ENCODE data around the gene GPX4. TPM values are rescaled to one million over a fixed set of nuclear protein-coding genes. Genes with fewer than 3 reads are reported as not detected.

GPX4 gene
- total RNA-seq, 1 experiment from 2014 or later = 1,117 TPM

- DNase-seq (ENCODE audit: low spot score) = no peak
Observed at GRCh38 chr19:1068009-1069001, 35.5 kb upstream of the GPX4 start.

GRCh38 chr19:1069009-1069779 is 34.6 kb upstream of the GPX4 start:
- peak; percentile 64 for DNase-seq (ENCODE audit: low spot score)

- no peak for DNase-seq (ENCODE audit: low spot score)
Observed at GRCh38 chr19:1070576-1070930, 33.2 kb upstream of the GPX4 start.

GRCh38 chr19:1070931-1071791 is 32.6 kb upstream of the GPX4 start:
- DNase-seq (ENCODE audit: low spot score) = no peak

- no peak for DNase-seq (ENCODE audit: low spot score)
Observed at GRCh38 chr19:1072371-1073015, 31.3 kb upstream of the GPX4 start.

GRCh38 chr19:1073063-1073955 is 30.5 kb upstream of the GPX4 start:
- DNase-seq (ENCODE audit: low spot score) = no peak

GRCh38 chr19:1073956-1074517 is 29.8 kb upstream of the GPX4 start:
- no peak for DNase-seq (ENCODE audit: low spot score)

- DNase-seq (ENCODE audit: low spot score) = peak; percentile 74
Observed at GRCh38 chr19:1074544-1075283, 29.1 kb upstream of the GPX4 start.

GRCh38 chr19:1076046-1076386 is 27.8 kb upstream of the GPX4 start:
- DNase-seq (ENCODE audit: low spot score) = no peak

- no peak for DNase-seq (ENCODE audit: low spot score)
Observed at GRCh38 chr19:1076951-1077350, 26.8 kb upstream of the GPX4 start.

- DNase-seq (ENCODE audit: low spot score) = no peak
Observed at GRCh38 chr19:1079566-1080111, 24.2 kb upstream of the GPX4 start.

- no peak for DNase-seq (ENCODE audit: low spot score)
Observed at GRCh38 chr19:1080360-1081161, 23.2 kb upstream of the GPX4 start.

- no peak for DNase-seq (ENCODE audit: low spot score)
Observed at GRCh38 chr19:1081301-1082164, 22.3 kb upstream of the GPX4 start.

- peak; percentile 48 for DNase-seq (ENCODE audit: low spot score)
Observed at GRCh38 chr19:1082165-1082927, 21.4 kb upstream of the GPX4 start.

GRCh38 chr19:1082928-1083816 is 20.6 kb upstream of the GPX4 start:
- DNase-seq (ENCODE audit: low spot score) = no peak
